GM19438 (cell line): ENCODE results near the gene ALPL.

Experiments used
- ATAC-seq: cut with Tn5 transposase; IDR thresholded peaks from one replicate; pipeline ENCODE4 v1.9.1; 2021; ENCODE audit warnings: low read depth; ENCODE audit not compliant: unreplicated experiment

ALPL gene

GRCh38 chr1:21596174-21596573 lies 87.0 kb downstream of the ALPL start:
- ATAC-seq = no peak

GRCh38 chr1:21596628-21597027 lies 87.4 kb downstream of the ALPL start:
- ATAC-seq = no peak

GRCh38 chr1:21597753-21598152 lies 88.5 kb downstream of the ALPL start:
- ATAC-seq = no peak

- ATAC-seq = no peak
Measured at GRCh38 chr1:21598417-21598816, 89.2 kb downstream of the ALPL start.

GRCh38 chr1:21598904-21599303 lies 89.7 kb downstream of the ALPL start:
- ATAC-seq = no peak

GRCh38 chr1:21599402-21599801 lies 90.2 kb downstream of the ALPL start:
- ATAC-seq = no peak

- ATAC-seq = no peak
Measured at GRCh38 chr1:21601278-21602048, 92.2 kb downstream of the ALPL start.

- no peak for ATAC-seq
Measured at GRCh38 chr1:21603177-21604138, 94.2 kb downstream of the ALPL start.

GRCh38 chr1:21604208-21604957 lies 95.2 kb downstream of the ALPL start:
- ATAC-seq = no peak

GRCh38 chr1:21605012-21605715 lies 95.9 kb downstream of the ALPL start:
- ATAC-seq = no peak

- no peak for ATAC-seq
Measured at GRCh38 chr1:21605964-21606705, 96.9 kb downstream of the ALPL start.

GRCh38 chr1:21607549-21608529 lies 98.6 kb downstream of the ALPL start:
- ATAC-seq = peak; percentile 86

- ATAC-seq = no peak
Measured at GRCh38 chr1:21608798-21609197, 99.6 kb downstream of the ALPL start.

- no peak for ATAC-seq
Measured at GRCh38 chr1:21610027-21610426, 100.8 kb downstream of the ALPL start.

GRCh38 chr1:21610989-21611785 lies 102.0 kb downstream of the ALPL start:
- no peak for ATAC-seq

- no peak for ATAC-seq
Measured at GRCh38 chr1:21612057-21612456, 102.8 kb downstream of the ALPL start.

GRCh38 chr1:21613072-21613867 lies 104.0 kb downstream of the ALPL start:
- no peak for ATAC-seq
